GM21390 (cell line): ENCODE measurements around the gene FBXO40.

Source experiments
- ATAC-seq: cut with Tn5 transposase; IDR thresholded peaks from one replicate; pipeline ENCODE4 v1.9.1; 2021; ENCODE audit not compliant: unreplicated experiment

The FBXO40 gene

GRCh38 chr3:121619691-121620090 is 26.5 kb downstream of the FBXO40 start:
- no peak for ATAC-seq

GRCh38 chr3:121621491-121621890 is 28.3 kb downstream of the FBXO40 start:
- no peak for ATAC-seq

GRCh38 chr3:121624147-121624899 is 31.1 kb downstream of the FBXO40 start:
- no peak for ATAC-seq

- no peak for ATAC-seq
These were observed 33.3 kb downstream of the FBXO40 start for GRCh38 chr3:121626495-121626894.

GRCh38 chr3:121627211-121627610 is 34.0 kb downstream of the FBXO40 start:
- ATAC-seq = no peak

- ATAC-seq = no peak
These were observed 34.4 kb downstream of the FBXO40 start for GRCh38 chr3:121627622-121628021.

GRCh38 chr3:121629601-121630000 is 36.4 kb downstream of the FBXO40 start:
- ATAC-seq = no peak

GRCh38 chr3:121630355-121630754 is 37.2 kb downstream of the FBXO40 start:
- ATAC-seq = no peak

- peak; percentile 48 for ATAC-seq
These were observed 44.7 kb downstream of the FBXO40 start for GRCh38 chr3:121637922-121638321.

- no peak for ATAC-seq
These were observed 47.9 kb downstream of the FBXO40 start for GRCh38 chr3:121641127-121641526.

GRCh38 chr3:121642601-121643314 is 49.6 kb downstream of the FBXO40 start:
- ATAC-seq = no peak

GRCh38 chr3:121645054-121645453 is 51.9 kb downstream of the FBXO40 start:
- ATAC-seq = no peak

GRCh38 chr3:121648219-121648958 is 55.2 kb downstream of the FBXO40 start:
- no peak for ATAC-seq

- no peak for ATAC-seq
These were observed 56.5 kb downstream of the FBXO40 start for GRCh38 chr3:121649645-121650044.

- ATAC-seq = no peak
These were observed 58.5 kb downstream of the FBXO40 start for GRCh38 chr3:121651684-121652083.

- ATAC-seq = peak; percentile 82
These were observed 61.6 kb downstream of the FBXO40 start for GRCh38 chr3:121654493-121655385.

- no peak for ATAC-seq
These were observed 65.7 kb downstream of the FBXO40 start for GRCh38 chr3:121658716-121659435.

- ATAC-seq = no peak
These were observed 66.4 kb downstream of the FBXO40 start for GRCh38 chr3:121659586-121659985.

GRCh38 chr3:121660356-121661171 is 67.4 kb downstream of the FBXO40 start, which contains the start of gene HCLS1:
Gene HCLS1, minus strand, starts transcription at chr3:121660903. Its CDS starts 2,556 bp downstream, at chr3:121658347.
- peak; percentile 84 for ATAC-seq
